ENCODE results near the gene DNHD1.
"Not testable (repeated sequence)": the region's sequence is repeated elsewhere in the genome, so short reads cannot be mapped to it uniquely, and the experiment has no call there.

Gene DNHD1

DNA sequence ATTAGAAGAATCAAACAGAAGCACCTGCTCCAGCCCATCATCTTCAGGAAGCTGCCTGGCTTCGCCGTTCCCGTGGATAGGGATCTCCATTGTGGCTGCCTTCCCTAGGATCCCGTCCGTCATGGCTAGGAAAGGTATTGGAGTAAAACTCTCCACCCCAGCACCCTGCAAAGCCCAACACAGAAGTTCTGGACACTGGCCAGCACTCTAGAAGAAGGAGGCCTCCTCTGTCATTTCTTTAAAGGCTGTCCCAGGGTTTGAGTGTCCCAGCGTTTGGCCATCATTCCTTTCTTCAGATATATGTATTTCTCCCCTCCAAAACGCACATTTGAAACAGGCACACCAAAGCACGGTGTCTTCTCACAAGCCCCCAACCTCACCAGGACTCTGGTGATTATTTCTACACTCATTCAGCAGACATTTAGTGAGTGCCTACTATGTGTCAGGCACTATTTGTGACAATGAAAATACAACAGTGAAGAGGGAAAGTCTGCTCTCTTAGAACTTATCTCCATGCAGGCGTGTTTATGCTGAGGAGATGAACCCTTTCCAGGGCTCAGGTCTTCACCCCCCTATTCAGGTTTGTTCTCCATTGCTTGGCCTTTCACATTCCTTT, 16.7 kb upstream of the DNHD1 start:
- DNase-seq (ENCODE audit: low read depth) = no peak

- peak; percentile 91 for DNase-seq (ENCODE audit: low read depth)
These were observed 15.8 kb upstream of the DNHD1 start, which contains the start of the genes ARFIP2 and TIMM10B for GRCh38 chr11:6481012-6481923. Gene ARFIP2, minus strand, starts transcription at chr11:6481331. Its CDS starts 910 bp downstream, at chr11:6480421. Gene TIMM10B, plus strand, starts transcription at chr11:6481501. Its CDS starts 16 bp downstream, at chr11:6481517.

- no peak for DNase-seq (ENCODE audit: low read depth)
These were observed 15.2 kb upstream of the DNHD1 start for GRCh38 chr11:6481924-6482275.

GRCh38 chr11:6482441-6482840, 14.6 kb upstream of the DNHD1 start:
- DNase-seq (ENCODE audit: low read depth) = no peak

- DNase-seq (ENCODE audit: low read depth) = no peak
These were observed 14.1 kb upstream of the DNHD1 start for GRCh38 chr11:6483015-6483414.

GRCh38 chr11:6485661-6486060, 11.4 kb upstream of the DNHD1 start:
- no peak for DNase-seq (ENCODE audit: low read depth)

- no peak for DNase-seq (ENCODE audit: low read depth)
These were observed 10.8 kb upstream of the DNHD1 start for GRCh38 chr11:6486256-6486655.

DNA sequence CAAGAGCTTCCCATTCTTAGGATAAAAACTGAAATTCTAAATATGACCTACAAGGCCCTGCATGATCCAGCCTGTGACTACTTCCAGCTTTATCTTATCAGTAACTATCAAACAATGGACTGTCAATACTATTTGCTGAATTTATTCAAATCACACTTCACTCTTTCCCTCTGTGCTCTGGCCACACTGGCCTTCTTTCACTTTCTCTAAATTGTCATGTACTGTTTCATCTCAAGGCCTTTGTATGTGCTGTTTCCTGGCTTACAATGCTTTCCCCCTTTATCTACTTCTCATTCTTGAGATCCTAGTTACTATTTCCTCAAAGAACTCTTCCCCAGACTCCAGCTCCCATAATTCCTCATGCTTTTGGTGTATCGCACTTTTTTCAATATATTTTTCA, 10.1 kb upstream of the DNHD1 start:
- DNase-seq (ENCODE audit: low read depth) = no peak

DNA sequence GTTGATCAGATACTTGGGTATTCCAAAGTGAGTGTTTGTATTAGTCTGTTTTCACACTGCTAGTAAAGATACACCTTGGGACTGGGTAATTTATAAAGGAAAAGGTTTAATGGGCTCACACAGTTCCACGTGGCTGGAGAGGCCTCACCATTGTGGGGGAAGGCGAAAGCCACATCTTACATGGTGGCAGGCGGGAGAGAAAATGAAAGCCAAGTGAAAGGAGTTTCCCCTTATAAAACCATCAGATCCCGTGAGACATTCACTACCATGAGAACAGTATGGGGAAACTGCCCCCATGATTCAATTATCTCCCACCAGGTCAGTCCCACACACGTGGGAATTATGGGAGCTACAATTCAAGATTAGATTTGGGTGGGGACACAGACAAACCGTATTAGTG, 8.7 kb upstream of the DNHD1 start:
- no peak for DNase-seq (ENCODE audit: low read depth)

GRCh38 chr11:6488821-6489220, 8.3 kb upstream of the DNHD1 start:
- DNase-seq (ENCODE audit: low read depth) = no peak

- DNase-seq (ENCODE audit: low read depth) = no peak
These were observed 7.8 kb upstream of the DNHD1 start for GRCh38 chr11:6489306-6489705.

DNA sequence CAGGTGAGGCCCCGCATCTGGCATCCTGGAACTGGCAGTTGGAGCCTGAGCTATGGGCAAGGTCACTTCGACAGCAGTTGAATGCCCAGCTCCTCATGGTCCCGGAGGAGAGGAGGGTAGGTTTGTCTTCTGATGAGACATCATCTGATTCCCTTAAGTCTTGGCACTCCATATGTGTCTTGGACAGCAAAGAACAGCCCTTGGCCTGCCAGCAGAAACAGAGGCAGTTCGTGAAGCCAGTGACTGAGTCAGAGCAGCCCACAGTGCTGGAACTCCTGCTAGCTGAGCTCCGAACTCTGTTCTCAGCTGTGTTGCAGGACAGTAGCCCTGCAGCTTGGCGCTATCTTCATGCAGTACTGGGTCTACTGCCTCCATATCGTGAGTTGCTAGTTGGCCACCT, 1.0 kb downstream of the DNHD1 start:
- peak; percentile 25 for DNase-seq (ENCODE audit: low read depth)

DNA sequence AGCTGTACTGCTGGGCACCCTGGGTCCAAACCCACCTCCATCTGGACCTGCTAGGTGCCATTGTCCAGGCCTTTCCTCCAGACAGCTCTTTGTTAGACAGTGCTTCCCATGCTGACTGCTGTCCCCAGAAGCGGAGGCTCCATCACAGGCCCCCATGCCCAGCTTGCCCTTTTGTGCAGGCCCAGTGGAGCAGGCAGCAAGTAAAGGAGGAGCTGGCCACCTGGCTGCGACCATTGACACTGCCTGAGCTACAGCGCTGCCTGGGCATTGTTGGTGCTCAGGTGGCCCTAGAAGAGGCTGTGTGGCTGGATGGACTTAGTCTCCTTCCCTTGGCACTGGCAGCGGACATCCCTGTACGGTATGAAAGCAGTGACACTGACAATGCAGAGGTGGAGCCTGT, 1.5 kb downstream of the DNHD1 start:
- no peak for DNase-seq (ENCODE audit: low read depth)

DNA sequence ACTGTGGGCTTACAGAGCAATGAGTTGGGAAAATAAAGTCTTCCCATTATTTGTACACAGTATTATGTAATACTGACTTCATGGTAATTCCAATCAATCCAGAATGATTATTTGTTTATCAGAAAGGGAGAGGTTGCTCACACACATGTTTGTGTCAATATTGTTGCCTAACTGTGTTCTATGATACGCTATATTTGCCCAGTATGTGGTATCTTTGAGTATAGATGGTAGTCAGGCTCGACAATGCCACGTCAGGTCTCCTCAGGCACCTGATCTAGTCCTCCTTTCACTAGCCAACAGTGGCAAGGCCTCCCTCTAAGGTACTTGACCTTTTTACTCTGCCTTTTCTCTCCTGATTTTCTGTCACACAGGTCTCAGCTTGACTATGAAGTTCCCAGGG, 5.3 kb downstream of the DNHD1 start:
- DNase-seq (ENCODE audit: low read depth) = no peak

DNA sequence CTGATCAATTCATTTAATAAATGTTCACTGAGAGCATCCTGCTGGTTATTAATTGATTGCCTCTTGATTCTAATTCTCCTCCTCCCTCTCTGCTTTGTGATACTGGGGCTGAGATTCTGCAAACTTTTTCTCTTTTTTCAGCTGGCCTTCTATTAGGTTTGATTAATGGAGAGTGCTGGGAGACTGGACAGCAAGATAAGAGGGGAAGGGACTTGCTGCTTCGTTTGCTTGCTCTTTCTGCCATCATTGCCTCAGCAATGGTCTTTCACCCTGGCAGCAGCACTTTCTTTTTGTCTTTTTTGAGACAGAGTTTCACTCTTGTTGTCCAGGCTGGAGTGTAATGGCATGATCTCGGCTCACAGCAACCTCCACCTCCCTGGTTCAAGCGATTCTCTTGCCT, 7.1 kb downstream of the DNHD1 start:
- DNase-seq (ENCODE audit: low read depth) = no peak

DNA sequence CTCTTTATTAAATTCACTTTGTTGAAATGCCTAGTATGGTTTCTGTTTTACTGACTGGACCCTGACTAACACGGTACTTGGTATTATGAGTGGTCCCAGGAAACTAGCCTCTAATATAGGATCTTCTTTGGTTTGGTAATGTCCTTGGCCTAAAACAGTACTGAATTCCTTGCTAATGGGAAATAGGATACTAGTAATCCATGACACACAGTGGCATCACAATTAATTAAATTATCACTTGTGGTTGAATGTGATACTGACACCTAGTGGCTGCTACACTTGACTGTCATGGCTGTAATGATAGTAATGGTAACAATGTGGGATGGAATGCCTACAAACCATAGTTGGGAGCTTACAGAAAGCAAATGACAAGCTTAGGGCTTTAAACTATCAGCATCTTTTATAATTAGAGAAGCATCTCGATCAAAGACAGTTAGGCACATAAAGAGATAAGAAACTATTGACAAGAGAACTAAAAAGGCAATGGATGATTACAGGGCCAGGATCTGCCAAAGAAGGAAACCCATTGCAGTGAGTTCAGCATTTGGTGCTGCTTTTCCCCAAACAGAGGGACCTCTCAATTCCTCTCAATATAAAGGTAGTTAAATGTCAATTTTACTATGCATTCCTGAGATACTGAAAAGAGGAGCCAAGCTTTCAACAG, 8.6 kb downstream of the DNHD1 start:
- peak; percentile 43 for DNase-seq (ENCODE audit: low read depth)

DNA sequence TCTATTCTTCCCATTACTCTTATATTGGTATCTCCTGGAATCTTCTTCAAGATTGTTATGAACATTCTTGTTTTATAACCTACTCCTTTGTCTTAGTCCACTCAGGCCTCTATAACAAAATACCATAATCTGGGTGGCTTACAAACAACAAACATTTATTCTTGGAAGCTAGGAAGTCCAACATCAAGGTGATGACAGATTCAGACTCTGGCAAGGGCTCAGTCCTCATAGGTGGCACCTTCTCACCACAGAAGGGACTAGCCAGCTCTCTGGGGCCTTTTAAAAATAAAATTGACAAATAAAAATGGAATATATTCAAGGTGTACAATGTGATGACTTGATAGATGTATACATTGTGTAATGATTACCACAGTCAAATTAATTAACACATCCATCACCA, 19.8 kb downstream of the DNHD1 start:
- DNase-seq (ENCODE audit: low read depth) = no peak

DNA sequence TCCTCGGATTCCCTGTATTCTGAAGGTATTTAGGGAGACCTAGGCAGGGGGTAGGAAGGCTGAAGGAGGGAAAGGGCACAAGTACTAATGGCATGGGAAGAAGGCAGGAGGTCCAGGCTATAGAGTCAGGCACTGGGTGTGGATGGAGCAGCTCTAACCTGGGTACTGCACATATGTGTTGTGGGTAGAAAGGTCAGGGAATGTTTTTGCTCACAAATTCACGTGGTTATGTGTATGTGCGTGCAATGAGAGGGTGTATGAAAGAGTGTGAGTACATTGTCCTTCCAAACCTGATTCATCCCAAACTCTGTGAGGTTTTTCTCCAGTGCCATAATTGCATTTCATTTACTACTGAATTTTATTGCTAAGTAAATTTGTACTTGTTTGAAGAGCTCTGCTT, 23.2 kb downstream of the DNHD1 start:
- no peak for DNase-seq (ENCODE audit: low read depth)

DNA sequence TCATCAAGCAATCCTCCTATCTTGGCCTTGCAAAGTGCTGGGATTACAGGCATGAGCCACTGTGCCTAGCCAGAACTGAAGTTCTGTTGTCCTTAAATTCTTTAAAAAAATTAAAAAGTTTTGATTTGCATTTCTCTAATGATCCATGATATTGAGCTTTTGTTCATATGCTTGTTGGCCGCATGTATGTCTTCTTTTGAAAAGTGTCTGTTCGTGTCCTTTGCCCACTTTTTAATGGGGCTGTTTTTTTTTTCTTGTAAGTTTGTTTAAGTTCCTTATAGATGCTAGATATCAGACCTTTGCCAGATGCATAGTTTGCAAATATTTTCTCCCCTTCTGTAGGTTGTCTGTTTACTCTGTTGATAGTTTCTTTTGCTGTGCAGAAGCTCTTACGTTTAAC, 24.9 kb downstream of the DNHD1 start:
- not testable (repeated sequence) for DNase-seq (ENCODE audit: low read depth)

DNA sequence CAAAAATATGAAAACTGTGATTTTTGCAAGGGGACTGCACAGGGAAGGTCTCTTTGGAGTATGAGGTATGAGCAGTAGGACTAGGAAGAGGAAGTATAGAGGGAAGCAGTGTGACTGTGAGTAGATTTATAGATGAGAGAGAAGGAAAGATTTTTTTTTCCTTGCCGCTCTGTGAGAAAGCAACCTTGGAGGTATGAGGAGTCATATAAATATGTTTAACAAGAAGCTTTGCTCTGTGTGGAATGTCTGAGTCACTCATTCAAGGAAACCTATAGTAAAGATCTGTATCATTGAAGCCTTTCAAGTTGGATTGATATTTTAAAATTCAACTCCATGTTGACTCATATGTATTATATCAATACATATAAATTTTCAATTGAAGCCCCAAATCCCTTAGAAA, 26.2 kb downstream of the DNHD1 start:
- DNase-seq (ENCODE audit: low read depth) = peak; percentile 10

DNA sequence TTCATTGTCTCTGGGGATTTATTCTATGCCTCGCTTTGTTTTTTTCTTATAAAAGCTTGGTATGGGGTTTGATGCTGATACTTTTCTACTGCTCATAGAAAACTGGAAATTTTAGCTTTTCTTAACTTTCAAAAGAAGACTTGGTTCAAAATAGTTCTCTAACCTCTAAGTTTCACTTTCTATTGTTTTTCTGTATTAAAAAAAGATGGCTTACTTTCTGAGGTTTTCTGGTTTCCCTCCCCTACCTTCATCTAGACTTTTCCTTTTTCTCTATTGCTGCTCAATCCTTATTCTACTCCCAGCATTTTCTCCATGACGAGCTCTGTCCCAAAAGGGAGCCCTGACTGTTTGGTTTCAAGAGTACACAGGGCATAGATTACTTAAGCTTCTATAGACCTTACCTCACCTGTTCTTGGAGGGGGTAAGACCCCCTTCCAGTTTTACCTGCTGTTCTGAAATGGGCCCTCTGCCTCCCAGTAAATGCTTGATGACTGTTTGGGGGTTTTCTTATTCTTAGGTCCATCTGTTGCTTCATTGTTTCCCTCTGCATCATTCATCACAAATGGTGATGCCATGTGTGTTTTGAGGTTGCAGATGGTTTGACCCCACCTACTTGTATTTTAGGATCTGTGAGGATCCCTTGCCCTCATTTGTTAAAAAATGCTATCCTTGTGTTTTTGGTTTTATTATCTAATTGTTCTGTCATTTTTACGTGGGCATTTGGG, 29.5 kb downstream of the DNHD1 start:
- no peak for DNase-seq (ENCODE audit: low read depth)

DNA sequence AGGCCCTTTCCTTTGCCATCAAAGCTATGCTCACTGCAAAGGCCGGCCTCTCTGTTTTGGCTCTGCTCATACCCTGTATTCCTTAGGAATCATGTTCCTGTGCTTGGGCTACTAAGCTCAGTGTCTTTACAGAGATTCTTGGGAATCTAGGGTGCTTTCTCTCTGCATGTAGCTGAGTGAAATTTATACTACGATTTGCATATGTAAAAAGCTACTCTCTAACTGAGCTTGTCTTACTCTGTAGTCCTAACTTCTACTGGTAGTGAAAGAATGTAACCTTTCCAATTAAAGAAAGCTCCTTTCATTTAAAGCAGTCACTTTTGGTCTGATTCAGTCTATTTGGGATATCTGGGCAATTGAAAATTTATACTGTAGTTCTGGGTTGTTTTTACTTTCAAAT, 32.2 kb downstream of the DNHD1 start:
- no peak for DNase-seq (ENCODE audit: low read depth)
